GM21737 (cell line): ENCODE data around the gene KIF17.

Source experiments
- ATAC-seq: cut with Tn5 transposase; IDR thresholded peaks from one replicate; pipeline ENCODE4 v1.9.1; 2021; ENCODE audit warnings: mild to moderate bottlenecking, moderate library complexity; ENCODE audit not compliant: unreplicated experiment

The KIF17 gene

GRCh38 chr1:20633190-20634064 lies 84.4 kb downstream of the KIF17 start, which contains the start of gene PINK1:
PINK1 (plus strand) TSS chr1:20633458; CDS start chr1:20633549, 91 bp downstream.
- ATAC-seq = peak; percentile 56

GRCh38 chr1:20632386-20632785 lies 85.4 kb downstream of the KIF17 start:
- no peak for ATAC-seq

- no peak for ATAC-seq
Measured at GRCh38 chr1:20630729-20631128, 87.1 kb downstream of the KIF17 start.

GRCh38 chr1:20626524-20626923 lies 91.3 kb downstream of the KIF17 start:
- no peak for ATAC-seq

- ATAC-seq = no peak
Measured at GRCh38 chr1:20626098-20626427, 91.7 kb downstream of the KIF17 start.

- no peak for ATAC-seq
Measured at GRCh38 chr1:20625176-20626097, 92.4 kb downstream of the KIF17 start.

GRCh38 chr1:20624709-20625108 lies 93.1 kb downstream of the KIF17 start:
- no peak for ATAC-seq

- no peak for ATAC-seq
Measured at GRCh38 chr1:20621012-20621411, 96.8 kb downstream of the KIF17 start.

GRCh38 chr1:20619999-20620398 lies 97.8 kb downstream of the KIF17 start:
- ATAC-seq = no peak

- no peak for ATAC-seq
Measured at GRCh38 chr1:20618550-20618949, 99.3 kb downstream of the KIF17 start.

GRCh38 chr1:20616847-20617487 lies 100.8 kb downstream of the KIF17 start:
- ATAC-seq = no peak

GRCh38 chr1:20615946-20616846 lies 101.6 kb downstream of the KIF17 start:
- ATAC-seq = no peak

GRCh38 chr1:20614131-20614579 lies 103.7 kb downstream of the KIF17 start:
- ATAC-seq = no peak
